ENCODE data around the gene CIAO2A.
"Not testable (repeated sequence)": the region's sequence is repeated elsewhere in the genome, so short reads cannot be mapped to it uniquely, and the experiment has no call there.

CIAO2A gene

DNA sequence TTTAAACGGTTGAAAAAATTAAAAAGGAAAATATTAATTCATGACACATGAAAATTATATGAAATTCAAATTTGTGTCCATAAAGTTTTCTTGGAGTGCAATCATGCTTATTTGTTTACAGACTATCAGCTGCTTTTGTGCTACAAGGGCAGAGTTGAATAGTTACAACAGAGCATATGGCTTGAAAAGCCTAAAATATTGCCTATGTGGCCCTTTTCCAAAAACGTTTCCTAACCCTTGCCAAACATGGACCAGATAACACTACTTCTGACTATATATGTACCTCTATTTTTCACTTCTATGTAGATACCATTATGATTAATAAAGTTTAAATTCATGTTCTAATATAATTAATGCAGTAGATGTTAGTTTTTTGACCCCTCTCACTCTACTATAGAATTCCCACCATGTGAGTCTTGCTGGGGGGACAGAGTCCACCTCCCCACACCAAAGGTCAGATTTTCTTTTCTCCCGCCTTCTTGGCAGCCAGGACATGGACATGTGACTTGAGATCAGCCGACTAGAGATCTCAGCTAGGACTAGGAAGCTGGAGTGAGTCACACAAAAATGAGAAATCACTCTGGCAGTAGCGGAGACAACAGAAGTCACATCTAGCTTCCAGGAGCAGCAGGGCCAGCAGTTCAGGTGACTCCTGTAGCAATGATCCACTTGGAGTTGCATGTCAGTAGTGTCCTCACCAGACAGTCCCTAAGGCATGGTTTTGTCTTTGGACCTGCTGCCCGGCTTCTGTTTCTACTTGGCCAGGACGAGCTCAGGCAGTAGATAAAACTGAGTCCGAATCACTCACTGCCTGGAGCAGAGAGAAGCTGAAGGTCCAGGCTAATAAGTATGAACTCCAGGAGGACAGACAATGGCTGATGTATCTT lies 22.4 kb downstream of the CIAO2A start:
- DNase-seq, result no peak

- DNase-seq, result no peak
Observed at GRCh38 chr15:64070106-64070505, 23.5 kb downstream of the CIAO2A start.

GRCh38 chr15:64068133-64068532 lies 25.5 kb downstream of the CIAO2A start:
- DNase-seq, result no peak

DNA sequence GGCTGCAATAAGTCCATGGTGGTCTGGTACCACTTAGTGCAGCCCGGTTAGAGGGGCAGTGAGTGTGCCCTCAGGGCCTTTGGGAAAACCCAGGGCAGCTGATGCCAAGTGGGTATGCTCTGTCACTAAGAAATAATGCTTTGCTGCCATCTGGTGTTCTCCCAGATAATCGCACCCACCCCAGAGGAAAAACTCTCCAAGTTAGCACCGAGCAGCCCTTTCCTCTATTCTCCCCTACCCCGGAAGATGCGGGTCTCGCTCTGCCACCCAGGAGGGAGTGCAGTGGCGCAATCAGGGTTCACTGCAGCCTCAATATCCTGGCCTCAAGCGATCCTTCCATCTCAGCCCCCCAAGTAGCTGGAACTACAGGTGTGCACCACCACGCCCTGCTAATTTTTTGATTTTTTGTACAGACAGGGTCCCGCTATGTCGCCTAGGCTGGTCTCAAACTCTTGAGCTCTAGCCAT lies 26.0 kb downstream of the CIAO2A start:
- DNase-seq, result no peak

DNA sequence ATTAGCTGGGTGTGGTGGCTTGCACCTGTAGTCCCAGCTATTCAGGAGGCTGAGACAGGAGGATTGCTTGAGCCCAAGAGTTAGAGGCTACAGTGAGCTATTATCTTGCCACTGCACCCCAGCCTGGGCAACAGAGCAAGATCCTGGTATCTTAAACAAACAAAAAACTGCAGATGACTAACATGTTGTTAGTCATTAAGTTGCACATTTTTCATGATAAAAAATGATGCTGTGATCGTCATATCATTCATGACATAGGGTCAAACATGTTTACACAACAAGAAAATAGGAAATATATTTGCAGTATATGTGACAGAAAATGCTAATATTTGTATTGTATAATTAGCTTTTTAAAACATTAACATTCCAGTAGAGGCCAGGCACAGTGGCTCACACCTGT lies 27.2 kb downstream of the CIAO2A start:
- DNase-seq, result no peak

- no peak for DNase-seq
Observed at GRCh38 chr15:64060716-64061115, 32.9 kb downstream of the CIAO2A start.

GRCh38 chr15:64059104-64059503 lies 34.5 kb downstream of the CIAO2A start:
- not testable (repeated sequence) for DNase-seq

GRCh38 chr15:64058279-64058678 lies 35.4 kb downstream of the CIAO2A start:
- DNase-seq, result no peak

GRCh38 chr15:64053674-64054073 lies 40.0 kb downstream of the CIAO2A start:
- not testable (repeated sequence) for DNase-seq

DNA sequence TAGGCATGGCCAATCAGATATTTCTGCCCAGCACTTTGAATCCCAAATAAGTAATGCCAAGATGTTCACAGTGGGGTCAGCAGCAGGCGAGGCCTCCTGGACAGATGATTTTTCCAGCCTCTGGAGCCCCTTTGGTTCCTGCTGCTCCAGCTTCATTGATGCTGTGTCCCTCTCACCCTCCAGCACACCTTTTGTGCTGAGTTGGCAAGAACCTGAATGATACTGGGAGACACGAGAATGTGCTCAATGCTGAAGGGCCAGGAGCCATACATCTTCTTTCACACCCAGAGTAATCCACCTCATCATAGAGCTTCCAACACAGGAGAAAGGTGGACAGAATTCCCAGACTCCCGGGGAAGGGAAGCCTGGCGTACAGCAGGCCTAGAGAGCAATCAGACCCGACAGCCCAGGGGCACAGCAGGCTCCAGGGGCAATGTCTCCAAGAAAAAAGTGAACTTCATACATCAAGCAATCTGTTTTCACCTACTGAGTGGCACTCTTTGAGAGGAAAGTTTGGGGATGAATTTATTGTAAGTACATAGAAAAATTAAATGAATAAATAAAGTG lies 40.6 kb downstream of the CIAO2A start:
- DNase-seq, result no peak

DNA sequence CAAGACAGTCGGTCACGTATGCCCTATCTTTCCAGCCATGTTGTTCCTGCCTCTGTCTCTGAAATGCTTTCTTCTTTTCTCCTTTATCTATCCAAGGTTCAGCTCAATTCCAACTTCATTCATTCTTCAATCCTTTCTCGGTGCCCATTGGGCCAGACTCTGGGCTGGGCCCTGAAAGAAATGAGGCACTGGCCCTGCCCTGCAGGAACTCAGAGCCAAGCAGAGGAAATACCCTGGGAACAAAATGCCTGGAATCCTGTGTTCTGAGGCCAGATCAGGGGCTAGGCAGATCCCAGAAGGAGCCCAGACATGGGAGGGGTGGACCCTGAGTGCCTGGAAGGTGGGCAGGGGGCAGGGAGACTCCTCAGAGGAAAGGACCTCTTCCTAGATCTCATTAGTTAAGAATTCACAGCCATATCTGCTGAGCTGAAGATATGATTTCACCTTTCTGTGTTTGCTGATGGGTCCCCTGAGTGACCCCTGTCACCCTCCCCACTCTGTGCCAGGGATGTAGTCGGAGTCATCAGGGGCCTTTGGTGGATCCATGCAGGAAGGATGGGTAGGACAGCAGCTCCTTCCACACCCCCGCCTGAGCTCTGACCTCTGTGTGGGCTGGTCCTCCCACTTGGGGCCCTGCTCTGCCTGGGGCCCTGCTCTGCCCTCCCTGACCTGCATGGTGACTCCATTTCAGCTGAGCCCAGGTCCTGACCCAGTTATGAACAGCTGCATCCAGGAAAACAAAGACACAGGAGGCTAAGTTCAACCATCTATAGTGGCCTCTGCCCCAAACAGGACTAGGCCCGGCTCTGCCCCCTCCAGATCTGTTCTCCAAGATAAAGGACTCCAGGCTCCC lies 42.0 kb downstream of the CIAO2A start:
- no peak for DNase-seq

DNA sequence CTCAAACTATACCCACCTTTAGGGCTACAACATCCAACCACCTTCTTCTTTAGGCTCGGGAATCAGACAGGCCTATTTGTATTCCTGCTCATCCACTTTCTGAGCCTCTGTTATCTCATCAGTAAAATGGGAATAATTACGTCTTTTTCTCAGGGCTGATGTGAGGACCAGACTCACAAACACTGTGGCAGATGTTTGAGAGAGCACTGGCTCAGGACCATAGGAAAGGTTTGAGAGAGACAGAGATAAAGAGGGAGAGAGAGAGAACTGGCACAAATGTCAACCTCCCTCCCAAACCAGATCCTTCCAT lies 42.6 kb downstream of the CIAO2A start:
- no peak for DNase-seq

GRCh38 chr15:64050281-64051092 lies 43.2 kb downstream of the CIAO2A start:
- no peak for DNase-seq

- DNase-seq, result no peak
Observed at GRCh38 chr15:64048781-64049460, 44.7 kb downstream of the CIAO2A start.

DNA sequence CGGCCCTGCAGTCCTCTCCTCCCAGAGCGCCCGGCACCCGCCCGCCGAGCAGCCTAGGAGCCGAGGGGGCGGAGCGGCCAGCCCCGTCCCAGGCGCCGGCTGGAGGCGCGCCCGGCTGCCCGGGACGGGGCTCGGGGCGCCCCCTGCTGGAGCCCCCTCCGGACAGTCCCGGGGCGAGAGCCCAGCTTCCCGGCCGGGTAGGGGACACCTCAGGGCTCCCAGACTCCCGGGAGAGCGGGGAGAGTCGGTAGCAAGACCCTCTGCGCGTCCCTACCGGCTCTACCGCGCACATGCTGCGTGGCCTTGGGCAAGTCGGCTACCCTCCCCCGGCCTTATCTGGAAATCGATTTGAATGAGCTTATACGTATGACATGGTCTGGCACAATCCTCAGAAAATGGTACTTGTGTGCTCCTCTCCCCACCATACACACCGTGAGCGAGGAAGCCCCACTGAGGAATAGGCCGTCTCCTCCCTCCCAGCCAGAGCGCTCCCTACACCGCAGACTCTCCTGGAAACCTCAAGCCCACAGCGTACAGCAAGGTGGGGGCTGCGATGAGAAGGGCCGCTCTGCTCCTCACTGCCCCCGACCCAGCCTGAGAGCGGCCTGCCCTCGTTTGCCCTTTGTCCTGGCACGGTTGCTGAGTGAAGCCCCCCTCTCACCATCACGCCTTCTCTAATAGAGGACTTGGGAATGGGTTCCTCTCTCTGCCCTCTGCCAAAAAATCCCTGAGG lies 47.1 kb downstream of the CIAO2A start, which contains the start of gene DAPK2:
DAPK2 (minus strand) TSS at position 65 of the 733 bp plus-strand sequence. CDS start 6,224 bp downstream, outside the sequence.
- DNase-seq, result no peak

- no peak for DNase-seq
Observed at GRCh38 chr15:64045774-64046420, 47.7 kb downstream of the CIAO2A start.

GRCh38 chr15:64045101-64045435 lies 48.6 kb downstream of the CIAO2A start:
- no peak for DNase-seq

DNA sequence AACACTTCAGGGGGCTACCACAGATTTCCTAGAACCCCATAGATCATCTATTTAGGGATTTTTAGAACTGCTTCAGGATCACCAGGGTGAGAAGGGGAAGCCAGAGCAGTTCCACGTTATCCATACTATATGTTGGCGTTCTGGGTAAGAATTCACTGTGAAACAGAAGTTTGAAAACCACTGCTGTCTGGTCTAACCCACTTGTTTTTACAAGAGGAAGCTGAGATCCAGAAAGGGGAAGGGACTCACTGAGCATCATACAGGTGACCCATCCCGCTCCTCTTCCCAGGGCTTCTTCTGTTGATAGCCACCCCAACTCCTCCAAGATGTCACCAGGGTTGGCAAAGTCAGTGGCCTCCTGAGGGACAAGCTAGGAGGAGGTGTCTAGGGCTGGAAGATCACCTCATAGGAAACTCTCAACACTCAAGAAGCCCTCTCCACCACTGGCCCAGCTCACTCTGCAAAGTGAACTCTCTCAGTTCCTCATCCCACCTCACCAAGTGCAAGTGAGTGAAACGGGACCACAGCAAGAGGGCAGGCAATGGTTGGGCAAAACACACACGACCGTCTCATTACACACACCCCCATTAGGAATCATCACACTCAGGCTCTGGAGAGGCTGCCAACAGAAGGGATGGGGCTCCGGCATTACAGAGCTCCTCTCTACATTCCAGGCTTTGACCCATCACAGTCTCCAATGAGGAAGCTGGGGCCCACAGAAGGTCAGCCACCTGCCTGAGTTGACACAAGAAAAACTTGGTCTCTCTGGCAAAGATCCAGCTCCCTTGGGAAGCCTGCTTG lies 49.1 kb downstream of the CIAO2A start:
- DNase-seq, result no peak

GRCh38 chr15:64038878-64039610 lies 54.6 kb downstream of the CIAO2A start:
- no peak for DNase-seq

All from NCI-H2081 treated with DMSO at 0.1 percent for 48 hours (cell line).